GM19438 (cell line): Measurements from ENCODE around the gene ARHGEF16.

Experiments used
- ATAC-seq: cut with Tn5 transposase; IDR thresholded peaks from one replicate; pipeline ENCODE4 v1.9.1; 2021; ENCODE audit warnings: low read depth; ENCODE audit not compliant: unreplicated experiment

Gene ARHGEF16

GRCh38 chr1:3511856-3512255 is 57.4 kb downstream of the ARHGEF16 start:
- no peak for ATAC-seq

- no peak for ATAC-seq
Observed at GRCh38 chr1:3514404-3514803, 59.9 kb downstream of the ARHGEF16 start.

- ATAC-seq = no peak
Observed at GRCh38 chr1:3515272-3515671, 60.8 kb downstream of the ARHGEF16 start.

- no peak for ATAC-seq
Observed at GRCh38 chr1:3515774-3516480, 61.5 kb downstream of the ARHGEF16 start.

GRCh38 chr1:3516481-3516869 is 62.0 kb downstream of the ARHGEF16 start:
- no peak for ATAC-seq

- no peak for ATAC-seq
Observed at GRCh38 chr1:3516911-3517675, 62.6 kb downstream of the ARHGEF16 start.

- no peak for ATAC-seq
Observed at GRCh38 chr1:3518256-3518655, 63.8 kb downstream of the ARHGEF16 start.

GRCh38 chr1:3518756-3519155 is 64.3 kb downstream of the ARHGEF16 start:
- no peak for ATAC-seq

- no peak for ATAC-seq
Observed at GRCh38 chr1:3519301-3519885, 64.9 kb downstream of the ARHGEF16 start.

- no peak for ATAC-seq
Observed at GRCh38 chr1:3520419-3521378, 66.2 kb downstream of the ARHGEF16 start.

- no peak for ATAC-seq
Observed at GRCh38 chr1:3521426-3521825, 67.0 kb downstream of the ARHGEF16 start.

- no peak for ATAC-seq
Observed at GRCh38 chr1:3522112-3522511, 67.6 kb downstream of the ARHGEF16 start.

- ATAC-seq = no peak
Observed at GRCh38 chr1:3522564-3523265, 68.2 kb downstream of the ARHGEF16 start.

GRCh38 chr1:3523980-3524379 is 69.5 kb downstream of the ARHGEF16 start:
- ATAC-seq = no peak

- ATAC-seq = no peak
Observed at GRCh38 chr1:3524556-3525203, 70.2 kb downstream of the ARHGEF16 start.

- no peak for ATAC-seq
Observed at GRCh38 chr1:3525551-3526482, 71.4 kb downstream of the ARHGEF16 start.

GRCh38 chr1:3527774-3528173 is 73.3 kb downstream of the ARHGEF16 start:
- no peak for ATAC-seq

GRCh38 chr1:3529099-3529729 is 74.7 kb downstream of the ARHGEF16 start:
- no peak for ATAC-seq
